GM10248 (cell line): ENCODE results near the gene MARCHF3.

Source experiments
- CTCF ChIA-PET: fragments of 300-600 bp; sonication (Branson Sonifier 250); formaldehyde crosslinking; extraction: SDS; loops from one replicate; lab custom pipeline; 2021; ENCODE audit warnings: antibody characterized with exemption; lab: Yijun Ruan, JAX
- POLR2A ChIA-PET: fragments of 350-650 bp; sonication (Branson Sonifier 250); formaldehyde crosslinking; extraction: SDS; loops from one replicate; lab custom pipeline; 2020; ENCODE audit warnings: antibody characterized with exemption; lab: Yijun Ruan, JAX
- DNase-seq: peaks from one replicate; pipeline ENCODE4 v3.0.0; 2012; ENCODE audit errors: extremely low spot score
- CTCF ChIP-seq: IDR thresholded peaks from 2 replicates; pipeline ENCODE4 v1.5.1; 2012; ENCODE audit warnings: mild to moderate bottlenecking, low read depth; ENCODE audit errors: extremely low read depth, missing control alignments, control extremely low read depth

Gene MARCHF3

GRCh38 chr5:126982926-126983873 lies 47.2 kb downstream of the MARCHF3 start:
- DNase-seq = no peak
- no peak for TF ChIP-seq CTCF
- CTCF ChIA-PET = interaction anchor here (1.0 to 1.8 kb wide), 5 partner anchors 8 to 327 kb away, joined by 3 to 9 read pairs (median 5); no protein-coding TSS in a partner anchor
- POLR2A ChIA-PET = no interaction called here

- no peak for TF ChIP-seq CTCF
- no peak for DNase-seq
- CTCF ChIA-PET = interaction anchor here (1.2 to 1.8 kb wide), 3 partner anchors 13 to 50 kb away, joined by 3 to 9 read pairs (median 5); no protein-coding TSS in a partner anchor
- POLR2A ChIA-PET = no interaction called here
Measured at GRCh38 chr5:126982202-126982601, 48.2 kb downstream of the MARCHF3 start.

- CTCF ChIA-PET = interaction anchor here (1.6 to 1.8 kb wide), 2 partner anchors 13 to 17 kb away, joined by 5 to 9 read pairs; no protein-coding TSS in a partner anchor
- POLR2A ChIA-PET = no interaction called here
- TF ChIP-seq CTCF = no peak
- no peak for DNase-seq
Measured at GRCh38 chr5:126981701-126982100, 48.7 kb downstream of the MARCHF3 start.

GRCh38 chr5:126981222-126981621 lies 49.1 kb downstream of the MARCHF3 start:
- POLR2A ChIA-PET = no interaction called here
- TF ChIP-seq CTCF = no peak
- no peak for DNase-seq
- CTCF ChIA-PET = interaction anchor here (1.8 kb wide), 1 partner anchor 17 kb away, joined by 9 read pairs; no protein-coding TSS in a partner anchor

GRCh38 chr5:126978258-126978657 lies 52.1 kb downstream of the MARCHF3 start:
- TF ChIP-seq CTCF = no peak
- DNase-seq = no peak
- POLR2A ChIA-PET = no interaction called here
- CTCF ChIA-PET = interaction anchor here (2.3 kb wide), 1 partner anchor 12 kb away, joined by 6 read pairs; no protein-coding TSS in a partner anchor

GRCh38 chr5:126976520-126977172 lies 53.7 kb downstream of the MARCHF3 start:
- POLR2A ChIA-PET = no interaction called here
- DNase-seq = no peak
- CTCF ChIA-PET = interaction anchor here (1.4 to 2.3 kb wide), 5 partner anchors 11 to 203 kb away, joined by 3 to 8 read pairs (median 3); no protein-coding TSS in a partner anchor
- TF ChIP-seq CTCF = no peak
